Measurements from ENCODE around the gene OMP.

- TF ChIP-seq CTCF (conservative IDR thresholded peaks at IDR 0.05; ENCODE audit: low read depth, low read length) = no peak
- TF ChIP-seq CEBPB (IDR thresholded peaks at IDR 0.05; ENCODE audit: low read depth, low read length) = no peak
- TF ChIP-seq POLR2A (IDR thresholded peaks at IDR 0.05; ENCODE audit: low read depth, low read length) = no peak
- TF ChIP-seq BHLHE40 (IDR thresholded peaks at IDR 0.05; ENCODE audit: low read depth, low read length) = no peak
- TF ChIP-seq MXI1 (IDR thresholded peaks at IDR 0.05; ENCODE audit: borderline replicate concordance, low read depth, low read length) = no peak
- TF ChIP-seq MAFK (IDR thresholded peaks at IDR 0.05; ENCODE audit: low read depth, low read length) = no peak
- TF ChIP-seq RFX5 (IDR thresholded peaks at IDR 0.05; ENCODE audit: low read depth, low read length) = no peak
- TF ChIP-seq USF2 (IDR thresholded peaks at IDR 0.05; ENCODE audit: low read depth, low read length) = no peak
Measured at GRCh38 chr11:77112641-77113381, 10.2 kb downstream of the OMP start.

Measured in IMR-90 (cell line).